Skin epidermis (tissue), 12 donors: Measurements from ENCODE around the gene MYBPC2.
A peak's percentile ranks its signal among the peaks of the same experiment; 100 is the strongest.

Experiments used
- H3K27ac ChIP-seq, 21 experiments: fragments of 200-600 bp; sonication (generic) in 11 of 21; one replicate each; pipeline ENCODE4 v1.5.0; 2020; ENCODE audit warnings: mild to moderate bottlenecking in 3 of 21, inconsistent platforms in 2 of 21, moderate library complexity in 2 of 21
- H3K4me3 ChIP-seq, 7 experiments: fragments of 200-600 bp; sonication (generic) in 2 of 7; one replicate each; pipeline ENCODE4 v1.5.0; 2020; ENCODE audit warnings: inconsistent platforms in 2 of 7, mild to moderate bottlenecking in 2 of 7, moderate library complexity in 1 of 7

The MYBPC2 gene

DNA sequence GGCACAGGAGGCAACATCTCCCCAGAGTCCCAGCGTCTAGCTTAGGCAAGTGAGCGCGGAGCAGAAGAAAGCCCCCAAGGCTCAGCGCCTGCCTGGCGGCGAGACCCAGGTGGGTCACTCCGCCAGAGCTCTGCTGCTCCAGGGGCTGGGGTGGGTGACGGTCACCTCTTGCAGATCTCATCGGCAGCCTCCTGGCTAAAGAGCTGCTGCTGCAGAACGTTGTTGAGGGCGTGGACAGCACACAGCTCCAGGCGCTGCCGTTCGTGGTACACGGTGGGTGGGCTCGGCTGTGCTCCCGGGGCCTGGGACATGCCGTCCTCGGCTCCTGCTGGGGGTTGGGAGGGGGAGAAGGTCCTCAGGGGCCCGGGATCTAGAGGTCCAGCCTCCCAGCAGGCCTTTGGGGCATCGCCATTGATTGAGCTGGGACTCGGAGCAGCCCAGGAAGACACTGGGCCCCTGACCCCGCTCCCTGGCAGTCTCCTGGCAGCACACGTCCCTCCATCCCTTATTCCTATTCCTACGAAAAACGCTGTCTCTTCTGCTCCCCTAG, 77.5 kb downstream of the MYBPC2 start:
- H3K27ac ChIP-seq = peak overlapping the region in 19 of 21 experiments; percentile 60 to 89 (median 83)
- H3K4me3 ChIP-seq = peak overlapping the region; percentile 46 to 81 (median 67)

DNA sequence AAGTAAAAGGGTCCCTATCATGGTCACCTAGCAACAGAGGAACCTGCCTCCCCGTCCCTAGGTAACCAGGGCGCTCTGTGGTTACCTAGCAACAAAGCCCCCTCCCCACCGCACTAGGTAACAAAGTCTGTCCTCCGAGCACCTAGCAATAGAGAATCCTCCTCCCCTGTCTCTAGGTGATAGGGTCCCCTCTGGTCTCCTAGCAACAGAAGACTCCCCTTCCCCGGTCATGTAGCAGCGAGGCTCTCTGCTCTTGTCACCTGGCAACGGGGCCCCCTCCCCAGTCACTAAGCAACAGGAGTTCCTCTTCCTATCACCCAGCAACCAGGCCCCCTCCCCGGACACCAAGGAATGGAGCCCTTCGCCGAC, 78.0 kb downstream of the MYBPC2 start:
- peak overlapping the region in 20 of 21 experiments; percentile 60 to 89 (median 82) for H3K27ac ChIP-seq

DNA sequence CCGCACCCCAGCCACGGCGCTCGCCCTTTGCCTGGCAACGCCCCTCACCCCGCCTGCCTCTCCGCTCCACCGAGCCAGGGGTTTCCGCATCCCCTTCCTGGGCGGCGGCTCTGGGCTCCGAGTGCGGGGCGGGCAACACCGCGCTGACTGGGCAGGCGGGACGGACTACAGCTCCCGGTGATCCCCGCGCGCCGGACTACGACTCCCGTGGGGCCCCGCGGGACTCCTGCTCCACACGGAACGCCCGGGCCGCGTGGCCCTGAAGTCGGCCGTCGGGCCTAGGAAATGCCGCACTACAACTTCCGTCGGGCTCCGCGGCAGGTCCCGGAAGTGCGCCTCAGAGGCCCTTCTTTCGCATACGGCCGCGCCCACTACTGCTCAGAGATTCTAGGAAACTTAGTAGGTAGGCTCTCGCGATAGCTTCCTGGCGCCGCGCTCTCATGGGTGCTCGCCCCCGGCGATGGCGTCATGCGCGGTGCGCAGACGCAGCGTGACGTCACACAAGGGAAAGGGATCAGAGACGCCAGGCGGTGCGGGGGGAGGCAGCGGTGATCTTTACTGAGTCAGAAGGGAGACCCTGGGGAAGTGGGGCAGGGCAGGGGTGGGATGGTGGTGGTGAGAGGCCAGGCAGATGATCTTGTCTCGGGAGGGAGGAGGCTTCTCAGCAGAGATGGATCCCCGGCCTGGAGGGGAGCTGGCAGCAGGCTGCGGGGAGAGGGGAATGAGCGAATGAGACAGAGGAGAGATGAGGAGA, 78.6 kb downstream of the MYBPC2 start, which contains the start of gene JOSD2:
TSS of gene JOSD2 (minus strand) at position 123 of the 754 bp plus-strand sequence. CDS start 760 bp downstream, outside the sequence.
- Histone ChIP-seq H3K4me3 (peak within 1 kb of the TSS; percentile 46 to 81 (median 67)), H3K27ac (peak within 1 kb of the TSS; percentile 10 to 89 (median 82))

More for the DNA sequence above, 78.0 kb downstream of the MYBPC2 start:
- H3K4me3 ChIP-seq = peak overlapping the region; percentile 46 to 81 (median 67)

DNA sequence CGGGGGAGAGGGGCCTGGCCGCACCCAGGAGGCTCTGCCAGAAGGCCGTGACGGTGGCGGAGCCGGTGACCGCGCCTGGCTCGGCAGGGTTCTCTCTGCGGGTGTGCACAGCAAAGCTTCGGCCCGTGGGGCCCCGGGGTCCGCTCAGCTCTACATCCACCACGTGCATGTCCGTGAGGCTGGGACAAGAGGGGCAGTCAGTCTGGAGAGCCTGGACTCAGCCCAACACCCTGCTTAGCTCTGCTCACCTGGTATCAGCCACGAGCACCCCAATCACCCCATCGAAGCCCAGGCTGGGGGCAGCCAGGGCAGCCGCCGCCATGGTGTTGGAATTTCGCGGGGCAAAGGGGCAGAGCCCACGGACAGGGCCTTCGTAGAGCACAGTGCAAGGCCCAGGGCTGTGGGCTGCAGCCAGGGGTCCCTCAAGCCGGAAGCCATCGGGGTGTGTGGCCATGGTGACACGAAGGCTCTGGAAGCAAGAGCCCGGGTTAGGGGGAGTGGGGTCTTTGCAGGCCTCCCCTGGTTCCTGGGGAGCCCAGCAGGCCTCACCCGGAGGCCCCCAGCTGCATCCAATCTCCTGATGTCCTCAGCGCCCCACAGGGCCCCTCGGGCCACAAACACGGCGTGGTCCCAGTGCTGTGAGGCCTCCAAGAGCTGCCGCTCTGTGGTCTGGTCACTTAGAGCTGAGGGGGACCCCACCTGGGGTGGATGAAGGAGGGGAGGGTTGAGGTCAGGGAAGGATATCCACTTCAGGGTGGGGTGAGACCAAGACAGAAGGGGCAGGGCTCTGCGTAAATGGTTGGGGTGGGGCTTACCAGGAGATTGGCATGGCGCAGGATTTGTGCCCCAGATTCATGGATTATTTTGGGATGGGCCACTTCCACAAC, 79.7 kb downstream of the MYBPC2 start:
- Histone ChIP-seq H3K27ac (peak overlapping the region in 4 of 21 experiments; percentile 81 to 88 (median 84)), H3K4me3 (peak overlapping the region in 3 of 7 experiments; percentile 46 to 75 (median 64))

DNA sequence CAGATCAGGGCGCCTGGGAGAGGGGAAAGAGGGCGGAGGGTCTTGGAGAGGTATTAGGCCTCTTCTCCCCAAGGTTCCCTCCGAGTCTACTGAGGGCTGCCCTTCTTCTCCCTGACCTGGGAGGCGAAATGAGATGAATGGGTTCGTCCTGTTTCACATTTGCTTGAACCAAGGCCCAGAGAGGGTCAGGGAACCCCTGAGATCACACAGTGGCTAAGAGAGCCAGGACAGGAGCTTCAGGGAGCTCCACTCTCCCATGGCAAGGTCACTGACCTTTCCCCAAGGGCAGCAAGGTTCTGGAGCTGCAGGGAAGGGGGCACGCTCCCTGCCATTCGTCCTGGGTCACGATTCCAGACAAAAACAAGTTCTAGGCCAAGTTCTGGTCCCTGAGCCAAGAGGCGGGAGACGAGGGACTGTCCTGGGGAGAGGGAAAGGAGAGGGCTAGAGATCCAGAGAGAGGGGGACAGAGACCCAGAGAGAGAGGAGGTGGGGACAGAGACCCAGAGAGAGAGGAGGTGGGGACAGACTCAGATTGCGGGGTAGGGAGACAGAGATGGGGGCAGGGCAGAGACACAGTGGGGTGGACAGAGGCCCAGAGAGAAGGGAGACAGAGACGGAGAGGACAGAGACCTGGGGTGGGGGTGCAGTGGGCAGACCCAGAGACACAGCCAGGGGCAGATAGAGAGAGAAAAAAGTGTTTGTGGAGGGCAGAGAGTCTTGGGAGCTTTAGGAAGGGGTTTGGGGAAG, 80.5 kb downstream of the MYBPC2 start:
- Histone ChIP-seq H3K4me3 (no peak overlapping the region), H3K27ac (no peak overlapping the region)

DNA sequence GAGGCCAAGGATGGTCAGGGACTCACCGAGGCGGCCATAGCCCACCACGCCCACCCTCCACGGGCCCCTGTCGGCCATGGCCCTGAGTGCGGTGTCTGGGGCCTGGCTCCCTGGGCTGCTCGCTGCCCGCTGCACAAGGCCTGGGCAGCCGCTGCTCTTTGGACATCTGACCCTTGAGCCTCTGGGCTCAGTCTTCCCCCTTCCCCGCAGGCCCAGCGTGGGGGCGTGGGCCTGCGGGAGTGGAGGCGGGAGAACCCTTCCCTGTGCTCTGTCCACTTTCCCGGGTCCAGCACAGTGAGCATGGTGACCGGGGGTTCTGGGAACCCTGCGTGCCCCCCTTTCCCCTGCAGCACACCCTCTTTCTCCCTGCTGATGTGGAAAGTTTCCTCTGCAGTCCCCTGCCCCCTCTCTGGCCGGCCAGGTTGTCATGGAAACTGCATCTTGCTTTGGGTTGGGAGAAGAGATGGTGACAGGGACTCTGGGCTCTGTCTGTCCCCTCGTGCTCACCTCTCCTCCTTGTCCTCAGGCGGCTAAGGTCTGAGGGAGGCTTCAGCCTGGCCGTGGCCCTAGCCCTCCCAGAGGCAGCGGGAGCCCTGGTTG, 81.2 kb downstream of the MYBPC2 start, which contains the start of gene ASPDH:
TSS of gene ASPDH (minus strand) at position 168 of the 600 bp plus-strand sequence. CDS start at position 78, 90 bp downstream.
- no peak within 1 kb of the TSS for H3K27ac ChIP-seq
- H3K4me3 ChIP-seq = no peak within 1 kb of the TSS

DNA sequence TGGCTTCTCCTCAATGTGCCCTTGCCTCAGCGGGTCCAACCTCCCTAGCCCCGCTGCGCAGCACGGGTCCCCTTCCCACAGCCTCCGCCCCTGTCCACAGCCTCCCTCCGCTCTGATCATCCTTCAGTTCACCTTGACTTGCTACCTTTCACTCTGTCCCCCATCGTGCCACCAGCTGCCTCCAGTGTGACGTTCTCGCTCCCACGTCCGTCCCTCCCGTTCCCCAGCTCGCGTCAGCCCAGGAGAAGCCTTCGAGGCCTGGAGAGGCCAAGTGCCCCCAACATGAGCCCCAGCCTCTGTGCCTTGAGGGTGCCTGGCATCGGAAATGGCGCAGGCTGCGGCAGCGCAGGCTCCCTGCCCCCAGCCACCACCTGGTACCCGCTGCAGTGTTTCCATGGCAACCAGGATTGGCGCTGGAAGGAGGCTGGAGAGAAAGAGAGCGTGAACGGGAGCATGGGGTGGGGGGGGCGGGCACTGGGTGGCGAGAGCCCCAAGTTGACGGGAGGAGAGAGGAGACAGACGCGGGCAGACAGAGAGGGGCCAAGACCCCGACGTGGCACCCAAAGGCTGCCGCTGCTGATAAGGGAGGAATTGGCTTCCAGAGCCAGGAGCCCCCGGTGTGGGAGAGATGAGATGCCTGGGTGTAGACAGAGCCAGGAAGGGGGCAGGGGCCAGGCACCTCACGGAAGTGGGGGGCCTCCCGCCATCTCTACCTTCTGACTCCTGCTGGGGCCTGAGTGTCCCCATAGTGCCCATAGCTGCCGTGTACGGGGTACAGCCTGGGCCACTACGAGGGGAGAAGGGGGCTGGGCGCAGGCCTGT, 81.9 kb downstream of the MYBPC2 start:
- no peak overlapping the region for H3K4me3 ChIP-seq
- H3K27ac ChIP-seq = no peak overlapping the region

DNA sequence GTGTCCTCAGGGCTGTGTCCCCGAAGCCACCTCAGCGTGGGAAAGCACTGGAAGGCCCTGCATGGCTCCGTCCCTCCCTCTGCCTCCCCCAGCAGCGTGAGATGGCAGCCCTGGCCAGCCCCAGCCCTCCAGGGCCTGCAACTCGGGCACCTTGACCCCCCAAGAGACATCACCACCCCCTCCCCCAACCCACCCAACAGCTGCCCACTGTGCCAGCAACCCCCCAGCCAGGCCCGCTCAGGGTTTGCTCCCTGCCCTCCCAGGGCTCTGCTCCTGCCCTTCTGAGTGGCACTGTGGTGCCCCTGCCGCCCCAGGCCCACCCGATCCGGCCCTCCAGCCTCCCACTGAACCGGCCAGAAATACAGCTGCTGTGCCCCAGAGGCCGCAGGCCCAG, 82.5 kb downstream of the MYBPC2 start:
- no peak overlapping the region for H3K27ac ChIP-seq

More for the DNA sequence above, 82.5 kb downstream of the MYBPC2 start:
- H3K4me3 ChIP-seq = no peak overlapping the region
